Endodermal cell (in vitro differentiated cells): ENCODE results near the gene CRYBG3. TPM values are rescaled to one million over a fixed set of nuclear protein-coding genes. Genes with fewer than 3 reads are reported as not detected.

ENCODE experiments used
- DNase-seq: peaks from one replicate; pipeline ENCODE4 v3.0.0-alpha.2; 2017
- H3K27ac ChIP-seq: 2 replicates; pipeline ENCODE4 v1.5.1; 2013; ENCODE audit warnings: mild to moderate bottlenecking, low read depth, low read length, moderate library complexity
- H3K27me3 ChIP-seq: 2 replicates; pipeline ENCODE4 v1.6.1; 2013; ENCODE audit warnings: mild to moderate bottlenecking, low read length, moderate library complexity; ENCODE audit not compliant: insufficient read depth, control insufficient read depth, poor library complexity, severe bottlenecking
- H3K36me3 ChIP-seq: 2 replicates; pipeline ENCODE4 v1.7.0; 2013; ENCODE audit warnings: mild to moderate bottlenecking, low read length, moderate library complexity; ENCODE audit not compliant: control insufficient read depth, insufficient read depth
- H3K4me1 ChIP-seq: one replicate; pipeline ENCODE4 v1.7.0; 2013; ENCODE audit warnings: low read length; ENCODE audit not compliant: control insufficient read depth, insufficient read depth
- H3K4me3 ChIP-seq: 2 replicates; pipeline ENCODE4 v1.5.1; 2013; ENCODE audit warnings: mild to moderate bottlenecking, low read length, moderate library complexity
- H3K9ac ChIP-seq: 2 replicates; pipeline ENCODE4 v1.6.1; 2013; ENCODE audit warnings: mild to moderate bottlenecking, low read length, moderate library complexity; ENCODE audit not compliant: poor library complexity, severe bottlenecking; ENCODE audit errors: extremely low read depth
- H3K9me3 ChIP-seq: 2 replicates; pipeline ENCODE4 v1.6.1; 2013; ENCODE audit warnings: mild to moderate bottlenecking, low read length, moderate library complexity; ENCODE audit not compliant: control insufficient read depth
- H3K27ac Mint-ChIP-seq: 2 replicates; pipeline ENCODE4 v1.8.0; 2020; ENCODE audit warnings: mixed read lengths
- H3K27me3 Mint-ChIP-seq: 2 replicates; pipeline ENCODE4 v1.8.0; 2021; ENCODE audit warnings: mild to moderate bottlenecking, mixed read lengths; ENCODE audit not compliant: insufficient read depth
- H3K36me3 Mint-ChIP-seq: 2 replicates; pipeline ENCODE4 v1.8.0; 2020; ENCODE audit warnings: low read depth, mixed read lengths
- H3K4me1 Mint-ChIP-seq: 2 replicates; pipeline ENCODE4 v1.8.0; 2020; ENCODE audit warnings: mixed read lengths
- H3K4me3 Mint-ChIP-seq: 2 replicates; pipeline ENCODE4 v1.8.0; 2020; ENCODE audit warnings: mild to moderate bottlenecking, moderate library complexity, mixed read lengths
- H3K9me3 Mint-ChIP-seq: 2 replicates; pipeline ENCODE4 v1.8.0; 2020; ENCODE audit warnings: mild to moderate bottlenecking, mixed read lengths
- CTCF ChIP-seq: fragments of 200-600 bp; sonication (generic); conservative IDR thresholded peaks from 2 replicates; pipeline ENCODE4 v1.5.0; 2021; ENCODE audit warnings: antibody characterized with exemption, mild to moderate bottlenecking
- WGBS, 2 experiments: methylation state at CpG; one replicate each; pipeline versions ENCODE4 v1.1.5 to v1.1.7; 2013; ENCODE audit warnings: missing lambda C conversion rate in 2 of 2, mixed read lengths in 1 of 2; ENCODE audit not compliant: insufficient coverage in 1 of 2, insufficient read length in 1 of 2; 5-methylcytosine and 5-hydroxymethylcytosine counted together
- total RNA-seq, 2 donors: library from RNA; stranded (reverse); fragmentation: NEBNext Ultra II Directional in 1 of 2; extraction: Animal tissue kit (Norgen Biotek cat#: 25700) in 1 of 2; gene quantifications; 2 replicates in 1 of 2; 3 replicates in 1 of 2; pipeline ENCODE4 v1.2.1, GENCODE V29; 2021

The CRYBG3 gene
- total RNA-seq, 2 donors from 2014 or later, result 9.7 to 10.8 TPM

- no peak overlapping the region for H3K27ac Mint-ChIP-seq
- no peak for DNase-seq
- H3K9me3 Mint-ChIP-seq, result no peaks in the 10 kb centered on the region
- WGBS, 2 experiments, result 89 to 97% methylated on average over 3 of the region's 3 CpGs
- H3K4me3 Mint-ChIP-seq, result no peak overlapping the region
- no peak overlapping the region for H3K4me3 ChIP-seq
- no peaks in the 10 kb centered on the region for H3K4me1 Mint-ChIP-seq
- H3K27me3 ChIP-seq, result no peaks in the 10 kb centered on the region
- peaks cover 16% of the 10 kb centered on the region for H3K36me3 Mint-ChIP-seq
- H3K27me3 Mint-ChIP-seq, result no peaks in the 10 kb centered on the region
- H3K9me3 ChIP-seq, result no peaks in the 10 kb centered on the region
- no peaks in the 10 kb centered on the region for H3K4me1 ChIP-seq
- TF ChIP-seq CTCF, result no peak
- no peak overlapping the region for H3K27ac ChIP-seq
- no peaks in the 10 kb centered on the region for H3K36me3 ChIP-seq
- no peak overlapping the region for H3K9ac ChIP-seq
These were observed 130.5 kb downstream of the CRYBG3 start for GRCh38 chr3:97952280-97952679.

GRCh38 chr3:97952872-97953271, 131.1 kb downstream of the CRYBG3 start:
- Mint-ChIP-seq H3K27ac (no peak overlapping the region), H3K9me3 (no peaks in the 10 kb centered on the region), H3K4me3 (no peak overlapping the region), H3K27me3 (no peaks in the 10 kb centered on the region), H3K4me1 (no peaks in the 10 kb centered on the region), H3K36me3 (peaks cover 16% of the 10 kb centered on the region)
- TF ChIP-seq CTCF, result no peak
- DNase-seq, result no peak
- H3K27ac ChIP-seq, result no peak overlapping the region
- no peak overlapping the region for H3K4me3 ChIP-seq
- H3K36me3 ChIP-seq, result no peaks in the 10 kb centered on the region
- H3K27me3 ChIP-seq, result no peaks in the 10 kb centered on the region
- no peaks in the 10 kb centered on the region for H3K4me1 ChIP-seq
- WGBS, 2 experiments, result 97% methylated on average over 1 of the region's 1 CpG; no CpG with 5 or more reads in 1 of the 2 experiments
- no peaks in the 10 kb centered on the region for H3K9me3 ChIP-seq
- no peak overlapping the region for H3K9ac ChIP-seq

- Mint-ChIP-seq H3K36me3 (peaks cover 21% of the 10 kb centered on the region), H3K27me3 (no peaks in the 10 kb centered on the region), H3K27ac (no peak overlapping the region), H3K4me1 (no peaks in the 10 kb centered on the region), H3K4me3 (no peak overlapping the region), H3K9me3 (no peaks in the 10 kb centered on the region)
- H3K4me3 ChIP-seq, result no peak overlapping the region
- no peaks in the 10 kb centered on the region for H3K36me3 ChIP-seq
- H3K9ac ChIP-seq, result no peak overlapping the region
- no peaks in the 10 kb centered on the region for H3K4me1 ChIP-seq
- no peak for TF ChIP-seq CTCF
- WGBS, 2 experiments, result 90 to 95% methylated on average over 4 to 9 of the region's 9 CpGs
- no peak for DNase-seq
- no peak overlapping the region for H3K27ac ChIP-seq
- no peaks in the 10 kb centered on the region for H3K9me3 ChIP-seq
- no peaks in the 10 kb centered on the region for H3K27me3 ChIP-seq
These were observed 132.5 kb downstream of the CRYBG3 start for GRCh38 chr3:97954228-97954827.
